Erythroblast (primary cell): Measurements from ENCODE around the gene LMNTD2.

Experiments used
- GATA1 ChIP-seq: IDR thresholded peaks from 2 replicates; pipeline ENCODE4 v1.6.1; 2011; ENCODE audit warnings: low read depth, mild to moderate bottlenecking, control low read depth, low read length, moderate library complexity
- POLR2A ChIP-seq: IDR thresholded peaks from 2 replicates; pipeline ENCODE4 v1.6.1; 2011; ENCODE audit warnings: mild to moderate bottlenecking, low read length

DNA sequence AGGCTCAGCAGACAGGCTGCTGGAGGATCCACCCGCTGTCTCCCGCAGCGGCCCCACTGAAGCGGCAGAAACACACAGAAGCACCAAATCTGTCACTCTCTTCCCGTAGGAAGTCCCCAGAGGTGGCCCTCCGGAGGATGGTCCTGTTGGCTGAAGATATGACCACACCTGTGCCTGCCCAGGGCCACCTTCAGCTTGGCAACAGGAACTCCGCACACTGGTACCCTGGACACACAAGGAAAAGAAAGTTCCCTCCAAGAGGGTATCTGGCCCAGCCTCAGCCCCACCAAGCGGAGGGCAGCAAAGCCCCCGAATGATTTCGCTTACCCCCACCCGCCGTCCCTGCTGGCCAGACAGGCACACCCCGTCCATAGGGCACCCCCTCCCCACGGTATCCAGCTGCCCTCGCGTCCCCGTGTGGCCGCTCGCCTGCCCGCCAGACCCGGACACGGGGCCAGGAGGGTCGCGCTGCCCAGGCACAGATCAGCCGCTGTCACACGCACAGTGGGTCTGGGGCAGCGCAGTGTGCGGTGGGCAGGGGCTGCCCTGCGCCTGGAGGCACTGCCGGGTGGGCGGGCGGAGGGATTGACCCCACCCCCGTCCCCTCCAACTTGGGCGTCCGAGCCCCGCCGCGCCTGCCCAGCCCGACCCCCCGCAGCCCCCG lies 7.2 kb upstream of the LMNTD2 start:
- TF ChIP-seq POLR2A (no peak), GATA1 (no peak)
